ENCODE data around the gene PDX1.

The PDX1 gene

DNA sequence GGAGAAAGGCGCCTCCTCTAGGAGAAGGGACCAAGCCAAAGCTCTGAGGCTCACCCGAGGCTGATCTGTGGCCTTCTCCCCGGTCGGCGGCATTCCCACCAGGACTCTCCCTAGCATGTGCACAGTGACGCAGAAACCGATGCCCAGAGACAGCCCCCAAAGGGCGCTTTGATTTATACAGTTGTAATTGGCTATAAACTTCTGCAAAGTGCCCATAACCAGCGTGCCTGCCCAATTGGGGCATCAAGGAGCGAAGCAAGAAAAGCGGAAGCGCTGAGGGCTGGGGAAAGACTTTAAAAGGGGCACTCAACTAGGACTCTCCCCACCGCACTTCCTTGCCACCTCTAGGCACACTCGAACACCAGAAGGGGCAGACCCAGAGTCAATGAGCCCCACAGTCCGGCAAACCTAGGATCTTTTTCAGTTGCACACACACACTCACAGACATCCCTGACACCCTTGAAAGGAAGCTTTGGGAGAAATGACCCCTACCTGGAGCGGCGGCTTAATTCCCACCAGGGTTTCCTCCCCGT is 47.5 kb downstream of the PDX1 start:
- TF ChIP-seq, protein P1, sequence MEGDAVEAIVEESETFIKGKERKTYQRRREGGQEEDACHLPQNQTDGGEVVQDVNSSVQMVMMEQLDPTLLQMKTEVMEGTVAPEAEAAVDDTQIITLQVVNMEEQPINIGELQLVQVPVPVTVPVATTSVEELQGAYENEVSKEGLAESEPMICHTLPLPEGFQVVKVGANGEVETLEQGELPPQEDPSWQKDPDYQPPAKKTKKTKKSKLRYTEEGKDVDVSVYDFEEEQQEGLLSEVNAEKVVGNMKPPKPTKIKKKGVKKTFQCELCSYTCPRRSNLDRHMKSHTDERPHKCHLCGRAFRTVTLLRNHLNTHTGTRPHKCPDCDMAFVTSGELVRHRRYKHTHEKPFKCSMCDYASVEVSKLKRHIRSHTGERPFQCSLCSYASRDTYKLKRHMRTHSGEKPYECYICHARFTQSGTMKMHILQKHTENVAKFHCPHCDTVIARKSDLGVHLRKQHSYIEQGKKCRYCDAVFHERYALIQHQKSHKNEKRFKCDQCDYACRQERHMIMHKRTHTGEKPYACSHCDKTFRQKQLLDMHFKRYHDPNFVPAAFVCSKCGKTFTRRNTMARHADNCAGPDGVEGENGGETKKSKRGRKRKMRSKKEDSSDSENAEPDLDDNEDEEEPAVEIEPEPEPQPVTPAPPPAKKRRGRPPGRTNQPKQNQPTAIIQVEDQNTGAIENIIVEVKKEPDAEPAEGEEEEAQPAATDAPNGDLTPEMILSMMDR (IDR thresholded peaks at IDR 0.05; ENCODE audit: low read depth, low read length, missing control alignments), result no peak
- no peak overlapping the region for H3K4me3 ChIP-seq (ENCODE audit: low read depth, low read length)
- no peak for DNase-seq
- no peak overlapping the region for H3K27ac ChIP-seq
- no peaks in the 10 kb centered on the region for H3K36me3 ChIP-seq (replicated peaks)
- H3K27me3 ChIP-seq (replicated peaks), result peaks cover 96% of the 10 kb centered on the region
- in situ Hi-C loops (cut with HindIII; ENCODE audit: low pct_ligation_motif_present, low sequenced_read_pairs), result no loop called here

GRCh38 chr13:27967736-27968315 is 48.0 kb downstream of the PDX1 start:
- peaks cover 97% of the 10 kb centered on the region for H3K27me3 ChIP-seq (replicated peaks)
- TF ChIP-seq, protein P1 (IDR thresholded peaks at IDR 0.05; ENCODE audit: low read depth, low read length, missing control alignments), result no peak
- no peak overlapping the region for H3K27ac ChIP-seq
- in situ Hi-C loops (cut with HindIII; ENCODE audit: low pct_ligation_motif_present, low sequenced_read_pairs), result no loop called here
- H3K4me3 ChIP-seq (ENCODE audit: low read depth, low read length), result no peak overlapping the region
- H3K36me3 ChIP-seq (replicated peaks), result no peaks in the 10 kb centered on the region
- no peak for DNase-seq

- Histone ChIP-seq H3K27me3 (replicated peaks) (peaks cover 98% of the 10 kb centered on the region), H3K27ac (no peak overlapping the region), H3K4me3 (ENCODE audit: low read depth, low read length) (no peak overlapping the region), H3K36me3 (replicated peaks) (no peaks in the 10 kb centered on the region)
- TF ChIP-seq, protein P1 (IDR thresholded peaks at IDR 0.05; ENCODE audit: low read depth, low read length, missing control alignments), result no peak
- in situ Hi-C loops (cut with HindIII; ENCODE audit: low pct_ligation_motif_present, low sequenced_read_pairs), result no loop called here
- DNase-seq, result no peak
Measured at GRCh38 chr13:27968316-27969081, 48.7 kb downstream of the PDX1 start.

- H3K27ac ChIP-seq, result no peak within 1 kb of the TSS
- H3K36me3 ChIP-seq (replicated peaks), result no peaks in the 10 kb centered on the region
- H3K4me3 ChIP-seq (ENCODE audit: low read depth, low read length), result no peak within 1 kb of the TSS
- peaks cover 100% of the 10 kb centered on the region for H3K27me3 ChIP-seq (replicated peaks)
- in situ Hi-C loops (cut with HindIII; ENCODE audit: low pct_ligation_motif_present, low sequenced_read_pairs), result no loop called here
- no peak for DNase-seq
- TF ChIP-seq, protein P1 (IDR thresholded peaks at IDR 0.05; ENCODE audit: low read depth, low read length, missing control alignments), result no peak
Measured at GRCh38 chr13:27969082-27969865, 49.5 kb downstream of the PDX1 start, which contains the start of gene CDX2. CDX2 (minus strand) TSS chr13:27969315; CDS start chr13:27969006, 309 bp downstream.

- H3K4me3 ChIP-seq (ENCODE audit: low read depth, low read length), result no peak overlapping the region
- no peaks in the 10 kb centered on the region for H3K36me3 ChIP-seq (replicated peaks)
- in situ Hi-C loops (cut with HindIII; ENCODE audit: low pct_ligation_motif_present, low sequenced_read_pairs), result no loop called here
- H3K27ac ChIP-seq, result no peak overlapping the region
- TF ChIP-seq, protein P1 (IDR thresholded peaks at IDR 0.05; ENCODE audit: low read depth, low read length, missing control alignments), result no peak
- no peak for DNase-seq
- peaks cover 100% of the 10 kb centered on the region for H3K27me3 ChIP-seq (replicated peaks)
Measured at GRCh38 chr13:27969866-27970229, 50.0 kb downstream of the PDX1 start.
